ENCODE data around the gene FARP2. TPM values are rescaled to one million over a fixed set of nuclear protein-coding genes. Genes with fewer than 3 reads are reported as not detected.

Gene FARP2
- total RNA-seq, 1 experiment from 2014 or later = 49.3 TPM

GRCh38 chr2:241321886-241322285 is 34.2 kb upstream of the FARP2 start:
- H3K79me2 ChIP-seq (ENCODE audit: insufficient read depth, low read length) = peaks cover 99% of the 10 kb centered on the region

GRCh38 chr2:241323778-241324177 is 32.3 kb upstream of the FARP2 start:
- no peak overlapping the region for H3K27ac ChIP-seq (ENCODE audit: low read depth, low read length)
- no TSS peak for BruUV-seq (replicated peaks)
- DNase-seq (ENCODE audit: low read depth, low spot score) = no peak
- H3K4me3 ChIP-seq (replicated peaks in 1 of 2; ENCODE audit: low read depth in 1 of 2, low read length in 2 of 2) = no peak overlapping the region
- H3K4me1 ChIP-seq (ENCODE audit: control insufficient read depth in 1 of 2, insufficient read depth in 2 of 2, low read length in 2 of 2) = 0 out of 4 replicates have a peak, but pooled peaks cover 0 to 3% of the 10 kb centered on the region in 2 experiments
- no peaks in the 10 kb centered on the region for H3K9me3 ChIP-seq (ENCODE audit: control insufficient read depth in 1 of 2, insufficient read depth in 1 of 2, low read depth in 1 of 2, low read length in 2 of 2)
- intact Hi-C loops (cut with micrococcal nuclease) = no loop called here
- H3K9ac ChIP-seq (ENCODE audit: low read length) = no peak overlapping the region
- H4K20me1 ChIP-seq (ENCODE audit: insufficient read depth) = peaks cover 41% of the 10 kb centered on the region
- ChIA-PET RAD21 (ENCODE audit: low non-redundant PET in 1 of 2, low total read pairs in 2 of 2, uncharacterized antibody in 2 of 2, unreplicated experiment in 2 of 2) (no interaction called here), CTCF (no interaction called here), POLR2A (no interaction called here)
- H2AFZ ChIP-seq (ENCODE audit: low read depth, low read length, poor library complexity, severe bottlenecking) = no peak overlapping the region
- H3K79me2 ChIP-seq (ENCODE audit: insufficient read depth, low read length) = peaks cover 99% of the 10 kb centered on the region
- H3K9me2 ChIP-seq (ENCODE audit: insufficient read depth) = no peaks in the 10 kb centered on the region
- no peak for ATAC-seq
- no peak overlapping the region for H3K4me2 ChIP-seq (ENCODE audit: low read length)
- H3K27me3 ChIP-seq (ENCODE audit: insufficient read depth, low read length) = no peaks in the 10 kb centered on the region
- H3K36me3 ChIP-seq (ENCODE audit: control insufficient read depth in 1 of 2, insufficient read depth in 2 of 2, low read length in 2 of 2) = peaks cover 8 to 52% of the 10 kb centered on the region in 2 experiments
- TF ChIP-seq YY1 (IDR thresholded peaks at IDR 0.05; ENCODE audit: extremely low read depth, insufficient replicate concordance, low read depth, low read length) (no peak), ZBTB33 (IDR thresholded peaks at IDR 0.05; ENCODE audit: extremely low read depth, insufficient replicate concordance, low read length) (no peak), EZH2phosphoT487 (IDR thresholded peaks at IDR 0.05; ENCODE audit: borderline replicate concordance) (no peak), POLR2A (IDR thresholded peaks at IDR 0.05; ENCODE audit: borderline replicate concordance, extremely low read depth, insufficient read depth, insufficient read length) (no peak), EGR1 (IDR thresholded peaks at IDR 0.05; ENCODE audit: low read depth) (no peak), CTCF (IDR thresholded peaks at IDR 0.05 in 2 of 3, conservative IDR thresholded peaks at IDR 0.05 in 1 of 3; ENCODE audit: borderline replicate concordance in 1 of 3, insufficient read depth in 1 of 3, low read depth in 2 of 3, low read length in 2 of 3) (no peak), FOSL1 (IDR thresholded peaks at IDR 0.05; ENCODE audit: low read depth) (no peak), SIN3A (IDR thresholded peaks at IDR 0.05; ENCODE audit: low read depth) (no peak), SP1 (IDR thresholded peaks at IDR 0.05; ENCODE audit: low read depth) (no peak), REST (IDR thresholded peaks at IDR 0.05; ENCODE audit: low read depth) (no peak), SRF (IDR thresholded peaks at IDR 0.05; ENCODE audit: low read depth) (no peak), TCF7L2 (IDR thresholded peaks at IDR 0.05; ENCODE audit: borderline replicate concordance, extremely low read depth, insufficient read depth, insufficient read length) (no peak)

More at GRCh38 chr2:241321886-241322285, 34.2 kb upstream of the FARP2 start:
- Histone ChIP-seq H3K9me2 (ENCODE audit: insufficient read depth) (no peaks in the 10 kb centered on the region), H3K4me1 (ENCODE audit: control insufficient read depth in 1 of 2, insufficient read depth in 2 of 2, low read length in 2 of 2) (peaks cover 9 to 17% of the 10 kb centered on the region in 2 experiments; a peak in 3 of 4 replicates), H3K27ac (ENCODE audit: low read depth, low read length) (no peak overlapping the region), H4K20me1 (ENCODE audit: insufficient read depth) (peaks cover 41% of the 10 kb centered on the region), H3K4me2 (ENCODE audit: low read length) (no peak overlapping the region), H3K36me3 (ENCODE audit: control insufficient read depth in 1 of 2, insufficient read depth in 2 of 2, low read length in 2 of 2) (peaks cover 3 to 40% of the 10 kb centered on the region in 2 experiments), H3K9ac (ENCODE audit: low read length) (no peak overlapping the region), H2AFZ (ENCODE audit: low read depth, low read length, poor library complexity, severe bottlenecking) (no peak overlapping the region), H3K9me3 (ENCODE audit: control insufficient read depth in 1 of 2, insufficient read depth in 1 of 2, low read depth in 1 of 2, low read length in 2 of 2) (no peaks in the 10 kb centered on the region), H3K27me3 (ENCODE audit: insufficient read depth, low read length) (no peaks in the 10 kb centered on the region), H3K4me3 (replicated peaks in 1 of 2; ENCODE audit: low read depth in 1 of 2, low read length in 2 of 2) (no peak overlapping the region)
- RAD21 ChIA-PET (ENCODE audit: low non-redundant PET in 1 of 2, low total read pairs in 2 of 2, uncharacterized antibody in 2 of 2, unreplicated experiment in 2 of 2) = interaction anchor here (0.7 kb wide), 2 partner anchors 98 to 155 kb away, joined by 3 to 4 read pairs; no protein-coding TSS in a partner anchor
- no TSS peak for BruUV-seq (replicated peaks)
- POLR2A ChIA-PET = no interaction called here
- intact Hi-C loops (cut with micrococcal nuclease) = no loop called here
- no peak for TF ChIP-seq SIN3A (IDR thresholded peaks at IDR 0.05; ENCODE audit: low read depth)
- no peak for ATAC-seq
- CTCF ChIA-PET = no interaction called here
- DNase-seq (ENCODE audit: low read depth, low spot score) = no peak

Data from HCT116 (cell line).